CD4-positive, alpha-beta T cell (primary cell): ENCODE results near the gene FYN. TPM values are rescaled to one million over a fixed set of nuclear protein-coding genes. Genes with fewer than 3 reads are reported as not detected.

Source experiments
- ATAC-seq: fragments of 200-7000 bp; cut with Tn5 transposase; one replicate; pipeline ENCODE4 v1.10.0; 2022; ENCODE audit warnings: mild to moderate bottlenecking; ENCODE audit not compliant: poor library complexity
- CTCF ChIA-PET: fragments of 350-600 bp; sonication (Branson Sonifier 250); formaldehyde crosslinking; loops from one replicate; lab custom pipeline; 2021; ENCODE audit warnings: antibody characterized with exemption, inconsistent platforms; lab: Charles Lee
- POLR2A ChIA-PET: fragments of 350-600 bp; sonication (Branson Sonifier 250); formaldehyde crosslinking; loops from one replicate; lab custom pipeline; 2021; ENCODE audit warnings: antibody characterized with exemption, inconsistent platforms; lab: Charles Lee
- DNase-seq, 14 experiments: peaks; one replicate each; pipeline ENCODE4 v3.0.0-alpha.2; 2013 to 2020; ENCODE audit warnings: mixed read lengths in 2 of 14
- H3K27ac ChIP-seq, 2 donors: one replicate each; pipeline versions ENCODE4 v1.5.1 to v1.7.0; 2013; ENCODE audit warnings: low read length in 2 of 2, low read depth in 1 of 2, mild to moderate bottlenecking in 1 of 2
- H3K27me3 ChIP-seq, 2 experiments: 1 replicate in 1 of 2; 2 replicates in 1 of 2; pipeline versions ENCODE4 v1.6.1 to v1.7.0; 2013; ENCODE audit warnings: low read length in 2 of 2, control low read depth in 1 of 2, mild to moderate bottlenecking in 1 of 2, moderate library complexity in 1 of 2; ENCODE audit not compliant: insufficient read depth in 2 of 2, control insufficient read depth in 1 of 2
- H3K36me3 ChIP-seq: one replicate; pipeline ENCODE4 v1.6.1; 2013; ENCODE audit warnings: low read length, control low read depth; ENCODE audit not compliant: insufficient read depth
- H3K4me1 ChIP-seq: one replicate; pipeline ENCODE4 v1.6.1; 2013; ENCODE audit warnings: low read length, control low read depth; ENCODE audit not compliant: insufficient read depth
- H3K4me3 ChIP-seq: one replicate; pipeline ENCODE4 v1.5.1; 2013; ENCODE audit warnings: mild to moderate bottlenecking, low read length, moderate library complexity
- H3K9me3 ChIP-seq, 2 experiments: 1 replicate in 1 of 2; 2 replicates in 1 of 2; pipeline versions ENCODE4 v1.6.1 to v1.7.0; 2013; ENCODE audit warnings: low read length in 2 of 2, mild to moderate bottlenecking in 2 of 2, control low read depth in 1 of 2, moderate library complexity in 1 of 2; ENCODE audit not compliant: control insufficient read depth in 1 of 2, insufficient read depth in 1 of 2
- H3K27ac Mint-ChIP-seq: one replicate; pipeline ENCODE4 v1.8.0; 2020; ENCODE audit warnings: mixed read lengths
- H3K27me3 Mint-ChIP-seq: one replicate; pipeline ENCODE4 v1.8.0; 2021; ENCODE audit warnings: mixed read lengths
- H3K36me3 Mint-ChIP-seq: one replicate; pipeline ENCODE4 v1.8.0; 2021; ENCODE audit warnings: low read depth, mixed read lengths
- H3K4me1 Mint-ChIP-seq: one replicate; pipeline ENCODE4 v1.8.0; 2021; ENCODE audit warnings: low read depth, mixed read lengths
- H3K4me3 Mint-ChIP-seq: one replicate; pipeline ENCODE4 v1.8.0; 2020; ENCODE audit warnings: mild to moderate bottlenecking, mixed read lengths
- H3K9me3 Mint-ChIP-seq: one replicate; pipeline ENCODE4 v1.8.0; 2020; ENCODE audit warnings: mixed read lengths
- intact Hi-C, 2 experiments: fragments of 100-400 bp; cut with DNase I in 1 of 2; cut with micrococcal nuclease in 1 of 2; formaldehyde crosslinking; loops; one replicate each; pipeline versions ENCODE4 v1.15.1 to v1.9.0; 2023 to 2025; cut with DNase I, micrococcal nuclease
- total RNA-seq, 174 experiments: library from RNA in 2 of 174; stranded (reverse) in 2 of 174; gene quantifications; one replicate each; pipeline ENCODE4 v1.2.3 and lab custom pipeline; 2021 to 2026
- TF ChIP-seq, protein P1 (sequence below): fragments of 200-600 bp; IDR thresholded peaks from one replicate; pipeline ENCODE4 v1.8.0; 2022; ENCODE audit warnings: antibody characterized with exemption, mild to moderate bottlenecking

The FYN gene
- total RNA-seq, 2 experiments from 2014 or later, result 419 TPM

GRCh38 chr6:111793711-111794111 lies 79.5 kb downstream of the FYN start:
- H3K36me3 ChIP-seq, result no peaks in the 10 kb centered on the region
- DNase-seq (peak in 8 of 14 experiments; percentile 26 to 88 (median 48)), ATAC-seq (peak; percentile 63)
- peaks cover 57% of the 10 kb centered on the region for H3K4me1 ChIP-seq
- peak overlapping the region; percentile 39 for H3K4me3 ChIP-seq
- POLR2A ChIA-PET, result interaction anchor here (1.5 kb wide), 1 partner anchor 12 kb away, joined by 5 read pairs; no protein-coding TSS in a partner anchor
- no peaks in the 10 kb centered on the region for H3K27me3 Mint-ChIP-seq
- H3K4me3 Mint-ChIP-seq, result peak overlapping the region; percentile 79
- TF ChIP-seq, protein P1, sequence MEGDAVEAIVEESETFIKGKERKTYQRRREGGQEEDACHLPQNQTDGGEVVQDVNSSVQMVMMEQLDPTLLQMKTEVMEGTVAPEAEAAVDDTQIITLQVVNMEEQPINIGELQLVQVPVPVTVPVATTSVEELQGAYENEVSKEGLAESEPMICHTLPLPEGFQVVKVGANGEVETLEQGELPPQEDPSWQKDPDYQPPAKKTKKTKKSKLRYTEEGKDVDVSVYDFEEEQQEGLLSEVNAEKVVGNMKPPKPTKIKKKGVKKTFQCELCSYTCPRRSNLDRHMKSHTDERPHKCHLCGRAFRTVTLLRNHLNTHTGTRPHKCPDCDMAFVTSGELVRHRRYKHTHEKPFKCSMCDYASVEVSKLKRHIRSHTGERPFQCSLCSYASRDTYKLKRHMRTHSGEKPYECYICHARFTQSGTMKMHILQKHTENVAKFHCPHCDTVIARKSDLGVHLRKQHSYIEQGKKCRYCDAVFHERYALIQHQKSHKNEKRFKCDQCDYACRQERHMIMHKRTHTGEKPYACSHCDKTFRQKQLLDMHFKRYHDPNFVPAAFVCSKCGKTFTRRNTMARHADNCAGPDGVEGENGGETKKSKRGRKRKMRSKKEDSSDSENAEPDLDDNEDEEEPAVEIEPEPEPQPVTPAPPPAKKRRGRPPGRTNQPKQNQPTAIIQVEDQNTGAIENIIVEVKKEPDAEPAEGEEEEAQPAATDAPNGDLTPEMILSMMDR, result no peak
- peaks cover 77% of the 10 kb centered on the region for H3K4me1 Mint-ChIP-seq
- no peaks in the 10 kb centered on the region for H3K9me3 Mint-ChIP-seq
- intact Hi-C loops, result loop anchor here in 1 of 2 experiments (2.0 kb wide), 2 partner anchors 13 to 27 kb away; no protein-coding TSS in a partner anchor
- peak overlapping the region; percentile 78 for H3K27ac Mint-ChIP-seq
- H3K9me3 ChIP-seq, result no peaks in the 10 kb centered on the region
- CTCF ChIA-PET, result interaction anchor here (0.9 kb wide), 1 partner anchor 9 kb away, joined by 3 read pairs; no protein-coding TSS in a partner anchor
- peak overlapping the region; percentile 5 to 61 for H3K27ac ChIP-seq
- peaks cover 47% of the 10 kb centered on the region for H3K36me3 Mint-ChIP-seq
- H3K27me3 ChIP-seq, result no peaks in the 10 kb centered on the region

DNA sequence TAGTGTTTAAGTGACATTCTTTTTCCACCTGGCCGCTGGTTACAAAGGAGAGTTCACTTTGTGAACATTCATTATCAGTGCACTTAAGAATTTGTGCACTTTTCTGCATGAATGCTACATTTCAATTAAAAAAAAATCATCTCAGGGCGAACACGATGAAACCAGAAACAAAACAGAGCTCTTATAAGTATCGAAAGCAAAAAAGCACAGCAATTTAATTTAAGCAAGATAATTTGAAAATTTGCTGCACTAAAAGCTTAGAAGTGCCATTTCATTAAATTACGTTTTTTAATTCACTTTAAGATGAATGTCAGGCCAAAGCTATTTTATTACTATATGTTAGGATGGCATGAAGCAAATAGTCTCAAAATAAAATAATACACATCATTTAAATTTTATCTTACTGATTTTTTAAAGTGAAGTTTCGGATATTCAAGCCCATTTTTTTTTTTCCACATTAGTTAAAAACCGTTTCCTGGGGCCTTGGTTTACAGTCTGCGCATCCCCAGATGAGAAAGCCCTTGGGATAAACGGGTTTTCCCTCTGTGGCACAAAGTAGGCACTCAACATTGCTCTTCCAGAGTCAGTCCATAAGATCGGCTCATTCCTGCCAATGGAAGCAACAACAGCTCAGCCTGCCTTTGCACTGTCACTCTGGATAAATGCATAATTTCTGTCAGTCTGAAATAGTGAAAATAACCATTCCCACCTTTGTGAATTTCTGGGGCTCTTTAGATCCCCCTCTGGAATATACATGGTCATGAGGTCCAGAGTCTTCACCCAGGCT lies 80.1 kb downstream of the FYN start:
- H3K9me3 ChIP-seq, result no peaks in the 10 kb centered on the region
- Mint-ChIP-seq H3K4me3 (peak overlapping the region; percentile 79), H3K27me3 (no peaks in the 10 kb centered on the region), H3K27ac (peak overlapping the region; percentile 78), H3K9me3 (no peaks in the 10 kb centered on the region), H3K4me1 (peaks cover 72% of the 10 kb centered on the region), H3K36me3 (peaks cover 42% of the 10 kb centered on the region)
- H3K27me3 ChIP-seq, result no peaks in the 10 kb centered on the region
- H3K4me1 ChIP-seq, result peaks cover 57% of the 10 kb centered on the region
- ChIA-PET CTCF (interaction anchor here (0.9 kb wide), 1 partner anchor 8 kb away, joined by 3 read pairs; no protein-coding TSS in a partner anchor), POLR2A (interaction anchor here (0.6 to 1.5 kb wide), 4 partner anchors 13 to 39 kb away, joined by 3 to 5 read pairs (median 3); no protein-coding TSS in a partner anchor)
- H3K36me3 ChIP-seq, result peaks cover 4% of the 10 kb centered on the region
- TF ChIP-seq, protein P1, result no peak
- H3K27ac ChIP-seq, result peak overlapping the region in 1 of 2 donors; percentile 61
- ATAC-seq (no peak), DNase-seq (no peak)
- peak overlapping the region; percentile 39 for H3K4me3 ChIP-seq
- intact Hi-C loops, result loop anchor here in 1 of 2 experiments (2.0 kb wide), 1 partner anchor 26 kb away; no protein-coding TSS in a partner anchor

DNA sequence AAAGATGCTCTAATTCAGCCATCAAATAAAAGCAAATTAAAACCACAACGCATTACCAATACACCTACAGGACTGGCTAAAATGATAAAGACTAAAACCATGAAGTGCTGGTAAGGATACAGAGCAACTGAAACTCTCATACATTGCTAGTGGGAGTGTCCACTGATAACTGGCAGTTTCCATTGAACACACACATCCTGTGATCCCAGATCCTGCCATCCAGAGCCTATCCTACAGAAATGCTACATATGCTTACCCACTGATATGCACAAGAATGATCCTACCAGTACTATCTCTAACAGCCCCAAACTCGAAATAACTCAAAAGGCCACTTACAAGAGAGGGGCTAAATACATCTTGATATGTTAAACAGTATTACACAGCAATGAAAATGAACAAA lies 81.0 kb downstream of the FYN start:
- TF ChIP-seq, protein P1, result no peak
- peak overlapping the region; percentile 78 for H3K27ac Mint-ChIP-seq
- no peaks in the 10 kb centered on the region for H3K27me3 ChIP-seq
- POLR2A ChIA-PET, result interaction anchor here (1.2 kb wide), 1 partner anchor 22 kb away, joined by 3 read pairs; no protein-coding TSS in a partner anchor
- DNase-seq (no peak), ATAC-seq (no peak)
- no peak overlapping the region for H3K27ac ChIP-seq
- H3K36me3 ChIP-seq, result peaks cover 11% of the 10 kb centered on the region
- H3K4me3 ChIP-seq, result peak overlapping the region; percentile 39
- intact Hi-C loops, result loop anchor here in 1 of 2 experiments (2.0 kb wide), 1 partner anchor 25 kb away; no protein-coding TSS in a partner anchor
- CTCF ChIA-PET, result interaction anchor here (0.6 kb wide), 1 partner anchor 14 kb away, joined by 4 read pairs; no protein-coding TSS in a partner anchor
- H3K27me3 Mint-ChIP-seq, result no peaks in the 10 kb centered on the region
- H3K9me3 Mint-ChIP-seq, result no peaks in the 10 kb centered on the region
- H3K36me3 Mint-ChIP-seq, result peaks cover 42% of the 10 kb centered on the region
- H3K9me3 ChIP-seq, result no peaks in the 10 kb centered on the region
- peaks cover 56% of the 10 kb centered on the region for H3K4me1 ChIP-seq
- peak overlapping the region; percentile 42 for H3K4me3 Mint-ChIP-seq
- peaks cover 72% of the 10 kb centered on the region for H3K4me1 Mint-ChIP-seq
